SK-N-SH (cell line): ENCODE measurements around the gene NDUFB4.

ENCODE experiments used
- EP300 ChIP-seq, 2 experiments: IDR thresholded peaks; 2 replicates each; pipeline versions ENCODE4 v1.4.0 to v1.6.1; 2012; ENCODE audit warnings: borderline replicate concordance in 1 of 2, low read depth in 1 of 2, low read length in 1 of 2
- FOXJ3 ChIP-seq: sonication (generic); formaldehyde crosslinking; IDR thresholded peaks from 2 replicates; pipeline ENCODE4 v1.5.1; 2020; ENCODE audit warnings: mild to moderate bottlenecking, missing genetic modification reagents
- TF ChIP-seq, protein P1 (sequence below): fragments of 200-600 bp; sonication (generic); IDR thresholded peaks from 2 replicates; pipeline ENCODE4 v1.6.1; 2017; ENCODE audit warnings: antibody characterized with exemption, mild to moderate bottlenecking, moderate library complexity

DNA sequence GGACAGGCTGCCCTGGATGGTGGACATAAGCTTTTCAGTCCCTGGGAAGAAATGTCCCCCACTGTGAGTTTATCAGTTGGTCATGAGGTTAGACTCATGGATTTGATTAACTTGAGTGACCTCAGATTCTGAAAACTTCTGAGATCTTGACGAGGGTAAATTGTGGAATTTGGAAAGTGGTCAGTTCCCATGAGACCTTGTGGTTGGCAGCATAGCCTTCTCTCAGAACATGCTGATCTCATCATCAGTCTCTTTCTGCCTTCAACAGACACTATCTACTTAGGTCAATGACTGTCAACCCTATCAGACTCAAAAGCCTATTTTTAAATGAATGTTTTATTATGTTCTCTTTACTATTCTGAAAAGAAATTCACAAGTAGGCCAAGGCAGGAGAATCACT lies 45.6 kb upstream of the NDUFB4 start:
- TF ChIP-seq, protein P1, sequence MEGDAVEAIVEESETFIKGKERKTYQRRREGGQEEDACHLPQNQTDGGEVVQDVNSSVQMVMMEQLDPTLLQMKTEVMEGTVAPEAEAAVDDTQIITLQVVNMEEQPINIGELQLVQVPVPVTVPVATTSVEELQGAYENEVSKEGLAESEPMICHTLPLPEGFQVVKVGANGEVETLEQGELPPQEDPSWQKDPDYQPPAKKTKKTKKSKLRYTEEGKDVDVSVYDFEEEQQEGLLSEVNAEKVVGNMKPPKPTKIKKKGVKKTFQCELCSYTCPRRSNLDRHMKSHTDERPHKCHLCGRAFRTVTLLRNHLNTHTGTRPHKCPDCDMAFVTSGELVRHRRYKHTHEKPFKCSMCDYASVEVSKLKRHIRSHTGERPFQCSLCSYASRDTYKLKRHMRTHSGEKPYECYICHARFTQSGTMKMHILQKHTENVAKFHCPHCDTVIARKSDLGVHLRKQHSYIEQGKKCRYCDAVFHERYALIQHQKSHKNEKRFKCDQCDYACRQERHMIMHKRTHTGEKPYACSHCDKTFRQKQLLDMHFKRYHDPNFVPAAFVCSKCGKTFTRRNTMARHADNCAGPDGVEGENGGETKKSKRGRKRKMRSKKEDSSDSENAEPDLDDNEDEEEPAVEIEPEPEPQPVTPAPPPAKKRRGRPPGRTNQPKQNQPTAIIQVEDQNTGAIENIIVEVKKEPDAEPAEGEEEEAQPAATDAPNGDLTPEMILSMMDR, result no peak
- TF ChIP-seq FOXJ3 (CRISPR knock-in tag) (no peak), EP300 (IDR thresholded peaks at IDR 0.05; ENCODE audit: borderline replicate concordance in 1 of 2, low read depth in 1 of 2, low read length in 1 of 2) (no peak)
